Thoracic aorta (tissue), 2 donors: ENCODE results near the gene SUPT6H. TPM values are rescaled to one million over a fixed set of nuclear protein-coding genes. Genes with fewer than 3 reads are reported as not detected.

Source experiments
- ATAC-seq: fragments of 150-250 bp; one replicate; pipeline ENCODE4 v1.8.0; 2017; ENCODE audit warnings: low read depth; ENCODE audit not compliant: insufficient number of reproducible peaks, low FRiP score
- DNase-seq: peaks from one replicate; pipeline ENCODE4 v3.0.0-alpha.2; 2020; ENCODE audit warnings: low spot score
- H3K27ac ChIP-seq, 2 donors: fragments of 200-600 bp; sonication (generic); 1 replicate in 1 of 2; 2 replicates in 1 of 2; pipeline ENCODE4 v1.5.1; 2016; ENCODE audit warnings: mild to moderate bottlenecking in 2 of 2, moderate library complexity in 2 of 2
- H3K27me3 ChIP-seq: fragments of 200-600 bp; sonication (generic); replicated peaks from 2 replicates; pipeline ENCODE4 v1.6.0; 2016; ENCODE audit warnings: mild to moderate bottlenecking; ENCODE audit not compliant: insufficient read depth
- H3K36me3 ChIP-seq: fragments of 200-600 bp; sonication (generic); one replicate; pipeline ENCODE4 v1.5.1; 2016
- H3K4me1 ChIP-seq, 2 donors: fragments of 200-600 bp; sonication (generic); 1 replicate in 1 of 2; 2 replicates in 1 of 2; pipeline versions ENCODE4 v1.5.1 to v1.6.0; 2016; ENCODE audit warnings: low read depth in 2 of 2, mild to moderate bottlenecking in 1 of 2; ENCODE audit not compliant: control insufficient read depth in 1 of 2
- H3K4me3 ChIP-seq: fragments of 200-600 bp; sonication (generic); 2 replicates; pipeline ENCODE4 v1.5.1; 2016; ENCODE audit warnings: mild to moderate bottlenecking
- H3K9me3 ChIP-seq: fragments of 200-600 bp; sonication (generic); 2 replicates; pipeline ENCODE4 v1.5.1; 2016
- total RNA-seq, 2 donors: library from RNA; depleted of rRNA; stranded (reverse); fragments of >200 nt; gene quantifications; one replicate each; pipeline versions ENCODE4 v1.1.0 to v1.2.3, GENCODE V29; 2016
- TF ChIP-seq, protein P1 (sequence below): fragments of 200-600 bp; sonication (generic); IDR thresholded peaks from one replicate; pipeline ENCODE4 v1.5.1; 2019; ENCODE audit warnings: antibody characterized with exemption

The SUPT6H gene
- total RNA-seq, 2 donors from 2014 or later: 45.6 to 133 TPM

GRCh38 chr17:28675490-28675889, 13.5 kb downstream of the SUPT6H start:
- Histone ChIP-seq H3K4me1 (no peaks in the 10 kb centered on the region), H3K27me3 (no peaks in the 10 kb centered on the region), H3K9me3 (no peaks in the 10 kb centered on the region), H3K36me3 (peaks cover 93% of the 10 kb centered on the region), H3K27ac (no peak overlapping the region), H3K4me3 (no peak overlapping the region)
- DNase-seq: no peak
- no peak for ATAC-seq
- TF ChIP-seq, protein P1, sequence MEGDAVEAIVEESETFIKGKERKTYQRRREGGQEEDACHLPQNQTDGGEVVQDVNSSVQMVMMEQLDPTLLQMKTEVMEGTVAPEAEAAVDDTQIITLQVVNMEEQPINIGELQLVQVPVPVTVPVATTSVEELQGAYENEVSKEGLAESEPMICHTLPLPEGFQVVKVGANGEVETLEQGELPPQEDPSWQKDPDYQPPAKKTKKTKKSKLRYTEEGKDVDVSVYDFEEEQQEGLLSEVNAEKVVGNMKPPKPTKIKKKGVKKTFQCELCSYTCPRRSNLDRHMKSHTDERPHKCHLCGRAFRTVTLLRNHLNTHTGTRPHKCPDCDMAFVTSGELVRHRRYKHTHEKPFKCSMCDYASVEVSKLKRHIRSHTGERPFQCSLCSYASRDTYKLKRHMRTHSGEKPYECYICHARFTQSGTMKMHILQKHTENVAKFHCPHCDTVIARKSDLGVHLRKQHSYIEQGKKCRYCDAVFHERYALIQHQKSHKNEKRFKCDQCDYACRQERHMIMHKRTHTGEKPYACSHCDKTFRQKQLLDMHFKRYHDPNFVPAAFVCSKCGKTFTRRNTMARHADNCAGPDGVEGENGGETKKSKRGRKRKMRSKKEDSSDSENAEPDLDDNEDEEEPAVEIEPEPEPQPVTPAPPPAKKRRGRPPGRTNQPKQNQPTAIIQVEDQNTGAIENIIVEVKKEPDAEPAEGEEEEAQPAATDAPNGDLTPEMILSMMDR: no peak

DNA sequence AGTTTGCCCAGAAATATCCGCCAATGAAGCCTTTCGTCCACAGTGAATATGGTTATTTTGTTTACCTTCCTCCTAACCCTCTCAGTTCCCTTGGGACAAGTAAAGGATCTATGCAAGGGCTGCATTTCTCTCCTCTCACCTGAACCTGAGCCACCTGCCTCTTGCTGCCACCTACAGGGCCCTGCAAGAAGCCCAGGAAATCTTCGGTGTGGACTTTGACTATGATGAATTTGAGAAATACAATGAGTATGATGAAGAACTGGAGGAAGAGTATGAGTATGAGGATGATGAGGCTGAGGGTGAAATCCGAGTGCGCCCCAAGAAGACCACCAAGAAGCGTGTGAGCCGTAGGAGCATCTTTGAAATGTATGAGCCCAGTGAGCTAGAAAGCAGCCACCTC, 14.0 kb downstream of the SUPT6H start:
- TF ChIP-seq, protein P1: no peak
- Histone ChIP-seq H3K27ac (no peak overlapping the region), H3K4me1 (no peaks in the 10 kb centered on the region), H3K4me3 (no peak overlapping the region), H3K36me3 (peaks cover 94% of the 10 kb centered on the region), H3K27me3 (no peaks in the 10 kb centered on the region), H3K9me3 (no peaks in the 10 kb centered on the region)
- ATAC-seq (no peak), DNase-seq (no peak)

- Histone ChIP-seq H3K9me3 (no peaks in the 10 kb centered on the region), H3K4me3 (no peak overlapping the region), H3K36me3 (peaks cover 89% of the 10 kb centered on the region), H3K4me1 (no peaks in the 10 kb centered on the region), H3K27ac (no peak overlapping the region), H3K27me3 (no peaks in the 10 kb centered on the region)
- TF ChIP-seq, protein P1: no peak
- ATAC-seq: no peak
- DNase-seq: no peak
Measured at GRCh38 chr17:28682655-28683054, 20.6 kb downstream of the SUPT6H start.

DNA sequence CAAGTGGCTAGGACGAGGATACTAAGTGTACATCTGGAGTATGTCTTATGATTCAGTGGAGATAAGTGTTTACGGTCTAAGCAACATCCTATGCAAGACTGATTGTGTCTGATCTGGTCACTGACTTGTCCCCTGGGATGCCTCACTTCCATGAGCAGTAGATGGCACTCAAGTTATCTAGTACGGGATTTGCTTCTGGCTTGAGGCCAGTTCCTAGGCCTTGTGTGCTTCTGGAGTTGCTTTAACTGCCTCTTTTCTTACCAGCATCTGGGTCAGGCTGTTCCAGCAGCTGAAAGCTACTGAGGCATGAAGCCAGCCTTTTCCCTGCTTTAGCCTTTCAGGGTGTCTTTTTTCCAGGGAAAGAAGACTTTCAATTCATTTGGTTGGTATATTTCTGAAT, 23.0 kb downstream of the SUPT6H start:
- no peak for ATAC-seq

GRCh38 chr17:28685366-28685765, 23.4 kb downstream of the SUPT6H start:
- Histone ChIP-seq H3K4me3 (no peak overlapping the region), H3K36me3 (peaks cover 89% of the 10 kb centered on the region), H3K4me1 (no peaks in the 10 kb centered on the region), H3K27ac (no peak overlapping the region), H3K27me3 (no peaks in the 10 kb centered on the region), H3K9me3 (no peaks in the 10 kb centered on the region)
- DNase-seq (no peak), ATAC-seq (no peak)
- TF ChIP-seq, protein P1: no peak

More for the DNA sequence above, 23.0 kb downstream of the SUPT6H start:
- no peak for DNase-seq
- no peaks in the 10 kb centered on the region for H3K27me3 ChIP-seq
- no peaks in the 10 kb centered on the region for H3K4me1 ChIP-seq
- TF ChIP-seq, protein P1: no peak
- no peaks in the 10 kb centered on the region for H3K9me3 ChIP-seq
- H3K27ac ChIP-seq: no peak overlapping the region
- peaks cover 89% of the 10 kb centered on the region for H3K36me3 ChIP-seq
- H3K4me3 ChIP-seq: no peak overlapping the region
